ENCODE data around the gene PA2G4.

GRCh38 chr12:56128670-56129205 lies 24.4 kb downstream of the PA2G4 start:
- TF ChIP-seq PATZ1 (CRISPR knock-in tag; IDR thresholded peaks at IDR 0.05; ENCODE audit: borderline replicate concordance) (no peak), RARB (CRISPR knock-in tag; IDR thresholded peaks at IDR 0.05) (no peak), CREB5 (CRISPR knock-in tag; IDR thresholded peaks at IDR 0.05; ENCODE audit: low read depth) (no peak), ARNTL (CRISPR knock-in tag; IDR thresholded peaks at IDR 0.05; ENCODE audit: borderline replicate concordance, low read depth) (no peak), ZC3H10 (CRISPR knock-in tag; IDR thresholded peaks at IDR 0.05) (no peak), POU6F1 (CRISPR knock-in tag; IDR thresholded peaks at IDR 0.05; ENCODE audit: borderline replicate concordance, low read depth) (no peak), TOX (CRISPR knock-in tag; IDR thresholded peaks at IDR 0.05; ENCODE audit: borderline replicate concordance) (no peak), BACH2 (CRISPR knock-in tag; IDR thresholded peaks at IDR 0.05; ENCODE audit: borderline replicate concordance) (no peak), TCF4 (CRISPR knock-in tag; IDR thresholded peaks at IDR 0.05; ENCODE audit: borderline replicate concordance) (no peak), OSR1 (CRISPR knock-in tag; IDR thresholded peaks at IDR 0.05) (no peak), CSDC2 (CRISPR knock-in tag; IDR thresholded peaks at IDR 0.05) (no peak)
